ENCODE data around the gene PAXX.
A peak's percentile ranks its signal among the peaks of the same experiment; 100 is the strongest.

The PAXX gene, protein sequence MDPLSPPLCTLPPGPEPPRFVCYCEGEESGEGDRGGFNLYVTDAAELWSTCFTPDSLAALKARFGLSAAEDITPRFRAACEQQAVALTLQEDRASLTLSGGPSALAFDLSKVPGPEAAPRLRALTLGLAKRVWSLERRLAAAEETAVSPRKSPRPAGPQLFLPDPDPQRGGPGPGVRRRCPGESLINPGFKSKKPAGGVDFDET

DNA sequence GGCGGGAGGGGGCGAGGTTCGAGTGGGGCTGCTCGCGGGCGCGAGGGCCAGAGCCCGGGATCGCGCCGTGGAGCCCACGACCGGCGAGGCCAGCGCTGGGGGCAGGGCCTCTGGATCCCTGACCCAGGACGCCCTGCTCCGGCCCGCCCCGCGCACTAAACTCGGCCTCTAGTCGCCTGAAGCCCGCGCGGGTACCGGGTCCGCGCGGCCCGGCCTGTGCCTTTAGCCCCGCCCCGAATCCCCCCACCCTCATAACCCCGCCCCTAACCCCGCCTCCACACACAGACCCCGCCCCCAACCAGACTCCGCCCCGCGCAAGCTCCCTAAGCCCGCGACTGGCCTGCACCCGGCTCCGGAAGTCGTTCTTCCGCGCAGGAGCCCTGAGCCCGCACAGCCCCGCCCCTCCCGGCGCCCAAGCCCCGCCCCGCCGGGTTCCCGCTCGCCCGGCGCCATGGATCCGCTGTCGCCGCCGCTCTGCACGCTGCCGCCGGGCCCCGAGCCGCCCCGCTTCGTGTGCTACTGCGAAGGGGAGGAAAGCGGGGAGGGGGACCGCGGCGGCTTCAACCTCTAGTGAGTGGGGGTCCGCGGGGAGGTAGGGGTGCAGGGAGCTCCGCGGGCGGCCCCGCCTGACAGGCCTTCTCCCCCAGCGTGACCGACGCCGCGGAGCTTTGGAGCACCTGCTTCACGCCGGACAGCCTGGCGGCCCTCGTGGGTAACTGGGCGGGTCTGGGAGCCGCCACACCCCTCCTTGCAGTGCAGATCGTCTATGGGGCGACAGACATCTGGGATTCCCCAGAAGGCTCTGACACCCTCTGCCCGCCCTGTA is at the start of gene PAXX:
PAXX (plus strand) TSS at position 430 of the 826 bp plus-strand sequence; CDS start at position 452, 22 bp downstream.
- in situ Hi-C loops (cut with HindIII; ENCODE audit: low sequenced_read_pairs): no loop called here

DNA sequence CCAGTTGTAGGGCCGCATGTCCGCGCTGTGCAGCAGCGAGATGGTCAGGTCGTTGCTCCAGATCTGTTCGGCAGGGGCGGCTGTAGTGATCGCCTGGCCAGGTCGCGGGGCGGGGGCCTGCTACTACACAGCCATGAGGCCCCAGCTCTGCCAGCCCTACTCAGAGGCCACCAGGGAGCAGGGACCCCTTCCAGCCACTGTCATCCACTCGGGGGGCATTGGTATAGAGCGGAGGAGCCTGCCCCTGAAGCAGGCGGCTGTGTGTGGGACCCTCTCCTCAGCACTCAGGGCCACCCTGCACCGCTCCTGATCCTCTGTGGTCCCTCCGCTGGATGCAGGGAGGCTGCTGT is 49.4 kb upstream of the PAXX start:
- in situ Hi-C loops (cut with HindIII; ENCODE audit: low sequenced_read_pairs): loop anchor here (25.0 kb wide), 1 partner anchor 94 kb away; the partner anchor contains the start of genes ABCA2, FUT7 and NPDC1
- no peak for DNase-seq (ENCODE audit: low read depth, low spot score)
- H3K4me3 ChIP-seq (ENCODE audit: low read depth, low read length): peak overlapping the region; percentile 75
- TF ChIP-seq, protein P1, sequence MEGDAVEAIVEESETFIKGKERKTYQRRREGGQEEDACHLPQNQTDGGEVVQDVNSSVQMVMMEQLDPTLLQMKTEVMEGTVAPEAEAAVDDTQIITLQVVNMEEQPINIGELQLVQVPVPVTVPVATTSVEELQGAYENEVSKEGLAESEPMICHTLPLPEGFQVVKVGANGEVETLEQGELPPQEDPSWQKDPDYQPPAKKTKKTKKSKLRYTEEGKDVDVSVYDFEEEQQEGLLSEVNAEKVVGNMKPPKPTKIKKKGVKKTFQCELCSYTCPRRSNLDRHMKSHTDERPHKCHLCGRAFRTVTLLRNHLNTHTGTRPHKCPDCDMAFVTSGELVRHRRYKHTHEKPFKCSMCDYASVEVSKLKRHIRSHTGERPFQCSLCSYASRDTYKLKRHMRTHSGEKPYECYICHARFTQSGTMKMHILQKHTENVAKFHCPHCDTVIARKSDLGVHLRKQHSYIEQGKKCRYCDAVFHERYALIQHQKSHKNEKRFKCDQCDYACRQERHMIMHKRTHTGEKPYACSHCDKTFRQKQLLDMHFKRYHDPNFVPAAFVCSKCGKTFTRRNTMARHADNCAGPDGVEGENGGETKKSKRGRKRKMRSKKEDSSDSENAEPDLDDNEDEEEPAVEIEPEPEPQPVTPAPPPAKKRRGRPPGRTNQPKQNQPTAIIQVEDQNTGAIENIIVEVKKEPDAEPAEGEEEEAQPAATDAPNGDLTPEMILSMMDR (IDR thresholded peaks at IDR 0.05; ENCODE audit: low read depth, low read length): no peak

More for the DNA sequence above, at the start of gene PAXX:
- TF ChIP-seq, protein P1 (IDR thresholded peaks at IDR 0.05; ENCODE audit: low read depth, low read length): no peak
- DNase-seq (ENCODE audit: low read depth, low spot score): peak; percentile 87
- H3K4me3 ChIP-seq (ENCODE audit: low read depth, low read length): peak within 1 kb of the TSS; percentile 67

- DNase-seq (ENCODE audit: low read depth, low spot score): peak; percentile 15
- in situ Hi-C loops (cut with HindIII; ENCODE audit: low sequenced_read_pairs): loop anchor here (25.0 kb wide), 1 partner anchor 94 kb away; the partner anchor contains the start of genes ABCA2, FUT7 and NPDC1
- H3K4me3 ChIP-seq (ENCODE audit: low read depth, low read length): peak overlapping the region; percentile 75
- TF ChIP-seq, protein P1 (IDR thresholded peaks at IDR 0.05; ENCODE audit: low read depth, low read length): no peak
Measured at GRCh38 chr9:136943291-136944211, 48.7 kb upstream of the PAXX start.

GRCh38 chr9:136944212-136944518 is 48.1 kb upstream of the PAXX start:
- TF ChIP-seq, protein P1 (IDR thresholded peaks at IDR 0.05; ENCODE audit: low read depth, low read length): peak; percentile 9
- peak overlapping the region; percentile 75 for H3K4me3 ChIP-seq (ENCODE audit: low read depth, low read length)
- DNase-seq (ENCODE audit: low read depth, low spot score): peak; percentile 51
- in situ Hi-C loops (cut with HindIII; ENCODE audit: low sequenced_read_pairs): loop anchor here (25.0 kb wide), 1 partner anchor 93 kb away; the partner anchor contains the start of genes ABCA2, FUT7 and NPDC1

GRCh38 chr9:136944519-136945332 is 47.5 kb upstream of the PAXX start, which contains the start of the genes C8G and FBXW5:
Gene C8G (plus strand): TSS chr9:136945243. CDS start chr9:136945321, 78 bp downstream.
Gene FBXW5 (minus strand): TSS chr9:136944738. CDS start chr9:136944083, 655 bp downstream.
- TF ChIP-seq, protein P1 (IDR thresholded peaks at IDR 0.05; ENCODE audit: low read depth, low read length): peak; percentile 93
- DNase-seq (ENCODE audit: low read depth, low spot score): peak; percentile 92
- in situ Hi-C loops (cut with HindIII; ENCODE audit: low sequenced_read_pairs): loop anchor here (25.0 kb wide), 1 partner anchor 93 kb away; the partner anchor contains the start of genes ABCA2, FUT7 and NPDC1
- H3K4me3 ChIP-seq (ENCODE audit: low read depth, low read length): peak within 1 kb of the TSS; percentile 75

All from astrocyte of the spinal cord (primary cell).